Stomach (tissue), 9 donors: Measurements from ENCODE around the gene GRWD1. TPM values are rescaled to one million over a fixed set of nuclear protein-coding genes. Genes with fewer than 3 reads are reported as not detected.

Source experiments
- DNase-seq, 2 donors: peaks; one replicate each; pipeline versions ENCODE4 v3.0.0 to v3.0.0-alpha.2; 2013 to 2019
- H3K27ac ChIP-seq, 5 donors: fragments of 200-600 bp in 4 of 5; sonication (generic) in 4 of 5; one replicate each; pipeline ENCODE4 v1.5.1; 2013 to 2019; ENCODE audit warnings: mild to moderate bottlenecking in 1 of 5, moderate library complexity in 1 of 5
- H3K27me3 ChIP-seq, 3 donors: fragments of 200-600 bp; sonication (generic); one replicate each; pipeline ENCODE4 v1.5.1; 2017 to 2019; ENCODE audit warnings: mixed run types in 1 of 3
- H3K36me3 ChIP-seq, 4 donors: fragments of 200-600 bp; sonication (generic); 1 replicate in 3 of 4; 2 replicates in 1 of 4; pipeline ENCODE4 v1.5.1; 2016 to 2019
- H3K4me1 ChIP-seq, 4 donors: fragments of 200-600 bp; sonication (generic); one replicate each; pipeline ENCODE4 v1.5.1; 2016 to 2019
- H3K4me3 ChIP-seq, 4 donors: fragments of 200-600 bp; sonication (generic) in 3 of 4; one replicate each; pipeline ENCODE4 v1.5.1; 2016 to 2019; ENCODE audit warnings: mild to moderate bottlenecking in 1 of 4
- H3K9me3 ChIP-seq, 4 donors: fragments of 200-600 bp; sonication (generic); one replicate each; pipeline ENCODE4 v1.5.1; 2016 to 2019
- EP300 ChIP-seq: sonication (generic); formaldehyde crosslinking; IDR thresholded peaks from one replicate; pipeline ENCODE4 v1.6.1; 2017; ENCODE audit warnings: antibody characterized with exemption
- POLR2A ChIP-seq, 4 donors: fragments of 450-650 bp; IDR thresholded peaks; one replicate each; pipeline ENCODE4 v1.6.1; 2016; ENCODE audit warnings: antibody characterized with exemption in 4 of 4, control low read depth in 2 of 4, mild to moderate bottlenecking in 1 of 4, moderate library complexity in 1 of 4
- POLR2AphosphoS5 ChIP-seq, 3 donors: sonication (generic); formaldehyde crosslinking; IDR thresholded peaks; one replicate each; pipeline ENCODE4 v1.6.1; 2016; ENCODE audit warnings: antibody characterized with exemption in 3 of 3
- WGBS, 5 donors: extraction: QIAGEN DNeasy Blood & Tissue Kit in 3 of 5; methylation state at CpG; one replicate each; pipeline versions ENCODE4 v1.1.5 to v1.1.7; 2013 to 2018; 5-methylcytosine and 5-hydroxymethylcytosine counted together
- intact Hi-C: fragments of 100-400 bp; cut with DNase I; formaldehyde crosslinking; loops from one replicate; pipeline ENCODE4 v1.15.1; 2023; ENCODE audit warnings: low total_unique reads
- polyA plus RNA-seq, 3 donors: library from polyadenylated mRNA; stranded (reverse); fragments of 200-250 nt; gene quantifications; one replicate each; pipeline ENCODE4 v1.2.3, GENCODE V29; 2013
- total RNA-seq, 5 donors: library from RNA; depleted of rRNA; stranded (reverse); fragments of >200 nt; gene quantifications; one replicate each; pipeline versions ENCODE4 v1.1.0 to v1.2.3, GENCODE V29; 2014 to 2016
- TF ChIP-seq, protein P1 (sequence below), 7 experiments: fragments of 450-650 bp in 4 of 7; fragments of 200-600 bp in 3 of 7; sonication (generic) in 3 of 7; IDR thresholded peaks; one replicate each; pipeline ENCODE4 v1.5.1; 2016 to 2019; ENCODE audit warnings: antibody characterized with exemption in 7 of 7, control low read depth in 2 of 7, mild to moderate bottlenecking in 1 of 7
- donor health status: healthy with polysubstance abuse.
- donor health status: Bipolar disorder and iron deficiency.
- donor health status: healthy.

The GRWD1 gene
- total and polyA plus RNA-seq, 8 donors = 5.8 to 49.4 (median 15.7) TPM

DNA sequence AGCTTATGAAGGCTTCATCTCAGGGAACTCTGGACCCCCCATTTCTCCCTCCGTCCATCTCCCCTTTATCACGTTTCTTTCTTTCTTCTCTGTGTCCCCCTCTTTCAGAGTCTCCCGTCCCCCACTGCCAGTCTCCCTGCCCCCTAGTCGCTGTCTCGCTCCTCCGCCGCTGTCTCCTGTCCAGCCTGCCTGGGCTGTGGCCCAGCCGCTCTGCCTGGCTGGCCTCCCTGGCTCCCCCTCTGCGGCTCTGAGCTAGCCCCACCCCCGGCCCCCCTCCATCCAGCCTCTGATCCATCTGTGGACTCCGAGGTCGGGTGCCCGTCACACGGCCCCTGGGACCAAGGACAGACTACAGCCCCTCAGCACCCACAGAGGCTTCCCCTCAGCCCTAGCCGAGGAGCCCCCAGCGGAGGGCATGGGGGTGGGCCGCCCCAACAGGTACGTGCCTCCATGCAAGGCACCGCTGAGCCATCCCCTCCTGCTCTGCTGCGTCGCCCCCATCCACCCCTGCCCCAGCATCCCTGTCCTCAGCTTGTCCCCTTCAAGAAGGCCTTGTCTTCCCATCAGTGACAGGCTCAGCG, 8.5 kb downstream of the GRWD1 start:
- no peak overlapping the region for H3K4me3 ChIP-seq
- H3K4me1 ChIP-seq = peaks cover 0 to 18% (median 9%) of the 10 kb centered on the region in 4 donors
- H3K36me3 ChIP-seq = peaks cover 47 to 87% (median 84%) of the 10 kb centered on the region in 4 donors
- intact Hi-C loops = no loop called here
- 88 to 95% (median 93%) methylated on average over 20 to 22 of the region's 22 CpGs for WGBS, 5 donors
- H3K9me3 ChIP-seq = no peaks in the 10 kb centered on the region
- DNase-seq = no peak
- no peaks in the 10 kb centered on the region for H3K27me3 ChIP-seq
- TF ChIP-seq POLR2A (IDR thresholded peaks at IDR 0.05) = no peak
- TF ChIP-seq EP300 = no peak
- TF ChIP-seq, protein P1, sequence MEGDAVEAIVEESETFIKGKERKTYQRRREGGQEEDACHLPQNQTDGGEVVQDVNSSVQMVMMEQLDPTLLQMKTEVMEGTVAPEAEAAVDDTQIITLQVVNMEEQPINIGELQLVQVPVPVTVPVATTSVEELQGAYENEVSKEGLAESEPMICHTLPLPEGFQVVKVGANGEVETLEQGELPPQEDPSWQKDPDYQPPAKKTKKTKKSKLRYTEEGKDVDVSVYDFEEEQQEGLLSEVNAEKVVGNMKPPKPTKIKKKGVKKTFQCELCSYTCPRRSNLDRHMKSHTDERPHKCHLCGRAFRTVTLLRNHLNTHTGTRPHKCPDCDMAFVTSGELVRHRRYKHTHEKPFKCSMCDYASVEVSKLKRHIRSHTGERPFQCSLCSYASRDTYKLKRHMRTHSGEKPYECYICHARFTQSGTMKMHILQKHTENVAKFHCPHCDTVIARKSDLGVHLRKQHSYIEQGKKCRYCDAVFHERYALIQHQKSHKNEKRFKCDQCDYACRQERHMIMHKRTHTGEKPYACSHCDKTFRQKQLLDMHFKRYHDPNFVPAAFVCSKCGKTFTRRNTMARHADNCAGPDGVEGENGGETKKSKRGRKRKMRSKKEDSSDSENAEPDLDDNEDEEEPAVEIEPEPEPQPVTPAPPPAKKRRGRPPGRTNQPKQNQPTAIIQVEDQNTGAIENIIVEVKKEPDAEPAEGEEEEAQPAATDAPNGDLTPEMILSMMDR (IDR thresholded peaks at IDR 0.05) = no peak
- TF ChIP-seq POLR2AphosphoS5 (IDR thresholded peaks at IDR 0.05) = no peak
- no peak overlapping the region for H3K27ac ChIP-seq

DNA sequence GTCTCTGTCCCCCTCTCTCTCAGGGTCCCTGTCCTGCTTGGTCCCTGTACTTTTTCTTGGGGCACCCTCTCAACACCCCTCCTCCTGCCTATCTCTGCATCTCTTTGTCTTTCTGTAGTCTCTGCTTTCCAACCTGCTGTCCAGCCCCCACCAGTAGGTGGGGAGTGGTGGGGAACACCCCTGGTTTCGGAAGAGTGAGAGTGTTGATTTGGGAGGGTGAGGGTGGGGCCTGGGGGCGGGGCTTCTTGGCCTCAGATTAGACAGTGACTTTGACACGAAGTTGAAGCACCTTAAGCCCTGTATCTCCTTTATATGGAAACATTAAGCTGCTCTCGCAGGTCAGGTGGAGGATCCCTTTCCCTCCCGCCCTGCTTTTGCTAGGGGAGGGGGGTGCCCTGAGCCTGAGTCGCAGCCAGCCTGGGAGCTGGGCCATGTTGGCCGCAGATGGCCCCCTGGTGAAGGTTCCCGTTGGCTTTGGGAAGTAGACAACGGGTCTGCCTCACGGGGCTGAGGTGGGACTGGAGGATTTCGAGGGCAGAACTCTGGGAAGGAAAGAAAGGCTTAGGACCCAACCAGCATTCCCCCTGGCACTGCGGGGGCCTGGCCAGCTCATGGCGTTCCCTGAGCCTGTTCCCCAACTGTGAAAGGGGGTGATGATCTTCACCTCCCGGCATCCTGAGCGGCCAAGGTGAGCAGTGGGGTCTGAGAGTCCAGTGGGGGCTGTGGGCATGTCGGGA, 9.6 kb downstream of the GRWD1 start, which contains the start of gene KCNJ14:
Gene KCNJ14 (plus strand): TSS at position 404 of the 737 bp plus-strand sequence. CDS start 6,151 bp downstream, outside the sequence.
- no peak within 1 kb of the TSS for H3K27ac ChIP-seq
- 79 to 89% (median 88%) methylated on average over 16 of the region's 16 CpGs for WGBS, 5 donors
- peaks cover 40 to 79% (median 73%) of the 10 kb centered on the region in 4 donors for H3K36me3 ChIP-seq

DNA sequence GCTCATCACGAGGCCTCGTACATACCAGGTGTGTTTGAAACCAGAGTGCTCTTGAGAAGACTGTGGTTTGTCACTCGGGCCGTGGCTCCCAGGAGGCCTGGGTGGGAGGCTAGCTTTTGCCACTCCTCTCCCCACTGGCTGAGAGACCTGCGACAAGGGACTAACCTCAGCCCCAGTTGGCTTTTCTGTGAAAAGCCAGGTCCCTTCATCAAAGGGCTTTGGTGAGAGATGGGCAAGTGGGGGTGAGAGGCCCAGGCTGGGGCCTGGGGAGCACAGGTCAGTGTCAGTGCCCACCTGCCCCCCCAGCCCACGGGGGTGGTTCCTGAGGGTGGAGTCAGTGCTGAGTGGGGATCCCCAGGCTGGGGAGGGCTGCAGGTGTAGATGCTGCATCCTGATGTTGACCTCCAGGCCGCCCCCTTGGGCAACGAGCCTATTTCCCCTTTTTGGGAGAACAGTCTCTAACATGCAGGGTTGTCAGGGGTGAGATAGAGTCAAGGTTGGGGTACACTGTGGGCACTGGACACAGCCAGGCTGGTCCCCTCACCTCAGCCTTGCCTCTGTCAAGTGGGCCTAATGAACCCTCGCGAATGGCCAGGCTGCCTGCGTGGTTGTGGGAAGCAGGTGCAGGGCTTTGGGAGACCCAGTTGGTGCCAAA, 10.3 kb downstream of the GRWD1 start:
- Histone ChIP-seq H3K9me3 (no peaks in the 10 kb centered on the region), H3K27ac (no peak overlapping the region), H3K4me1 (peaks cover 0 to 18% (median 9%) of the 10 kb centered on the region in 4 donors), H3K36me3 (peaks cover 33 to 72% (median 66%) of the 10 kb centered on the region in 4 donors), H3K4me3 (no peak overlapping the region), H3K27me3 (no peaks in the 10 kb centered on the region)
- no peak for TF ChIP-seq POLR2AphosphoS5 (IDR thresholded peaks at IDR 0.05)
- no peak for TF ChIP-seq POLR2A (IDR thresholded peaks at IDR 0.05)
- no peak for TF ChIP-seq EP300
- TF ChIP-seq, protein P1 (IDR thresholded peaks at IDR 0.05) = no peak
- 81 to 92% (median 89%) methylated on average over 11 of the region's 11 CpGs for WGBS, 5 donors
- intact Hi-C loops = no loop called here
- DNase-seq = no peak

More for the DNA sequence above, 9.6 kb downstream of the GRWD1 start, which contains the start of gene KCNJ14:
- Histone ChIP-seq H3K4me3 (no peak within 1 kb of the TSS), H3K9me3 (no peaks in the 10 kb centered on the region), H3K4me1 (peaks cover 0 to 18% (median 9%) of the 10 kb centered on the region in 4 donors), H3K27me3 (no peaks in the 10 kb centered on the region)
- intact Hi-C loops = no loop called here
- TF ChIP-seq POLR2AphosphoS5 (IDR thresholded peaks at IDR 0.05) = no peak
- no peak for TF ChIP-seq EP300
- TF ChIP-seq POLR2A (IDR thresholded peaks at IDR 0.05) = no peak
- TF ChIP-seq, protein P1 (IDR thresholded peaks at IDR 0.05) = no peak
- DNase-seq = no peak

DNA sequence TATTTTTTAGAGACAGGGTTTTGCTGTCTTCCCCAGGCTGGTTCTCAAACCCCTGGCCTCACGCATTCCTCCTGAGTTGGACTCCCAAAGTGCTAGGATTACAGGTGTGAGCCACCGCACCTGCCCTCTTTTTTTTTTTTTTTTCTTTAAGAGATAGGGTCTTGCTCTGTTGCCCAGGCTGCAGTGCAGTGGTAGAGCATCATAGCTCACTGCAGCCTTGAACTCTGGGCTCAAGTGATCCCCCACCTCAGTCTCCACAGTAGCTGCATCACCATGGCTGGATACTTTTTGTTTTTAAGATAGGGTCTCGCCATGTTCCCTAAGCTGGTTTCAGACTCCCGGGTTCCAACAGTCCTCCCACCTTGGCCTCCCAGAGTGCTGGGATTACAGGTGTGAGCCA, 11.1 kb downstream of the GRWD1 start:
- no peaks in the 10 kb centered on the region for H3K27me3 ChIP-seq
- no peak overlapping the region for H3K27ac ChIP-seq
- TF ChIP-seq, protein P1 (IDR thresholded peaks at IDR 0.05) = no peak
- TF ChIP-seq POLR2A (IDR thresholded peaks at IDR 0.05) (no peak), EP300 (no peak), POLR2AphosphoS5 (IDR thresholded peaks at IDR 0.05) (no peak)
- H3K4me1 ChIP-seq = peaks cover 0 to 18% (median 9%) of the 10 kb centered on the region in 4 donors
- intact Hi-C loops = no loop called here
- no peaks in the 10 kb centered on the region for H3K9me3 ChIP-seq
- no peak overlapping the region for H3K4me3 ChIP-seq
- WGBS, 5 donors = 90 to 100% (median 97%) methylated on average over 4 of the region's 4 CpGs
- H3K36me3 ChIP-seq = peaks cover 25 to 67% (median 61%) of the 10 kb centered on the region in 4 donors
- DNase-seq = no peak
